PC-3 (cell line): ENCODE measurements around the gene REXO2.

ENCODE experiments used
- CTCF ChIP-seq: fragments of 300-600 bp; sonication (generic); conservative IDR thresholded peaks from 2 replicates; pipeline ENCODE4 v1.5.1; 2017; ENCODE audit warnings: antibody characterized with exemption, low read depth, mild to moderate bottlenecking, low read length
- EZH2 ChIP-seq: fragments of 300-600 bp; sonication (generic); IDR thresholded peaks from one replicate; pipeline ENCODE4 v1.6.1; 2017; ENCODE audit warnings: antibody characterized with exemption, mild to moderate bottlenecking, low read length; ENCODE audit not compliant: unreplicated experiment

- TF ChIP-seq CTCF, result no peak
- TF ChIP-seq EZH2, result no peak
Observed at GRCh38 chr11:114449845-114450244, 10.6 kb downstream of the REXO2 start.
